Prostate gland (tissue), 2 donors: ENCODE data around the gene DMRTB1.

Source experiments
- POLR2AphosphoS5 ChIP-seq: sonication (generic); formaldehyde crosslinking; IDR thresholded peaks from one replicate; pipeline ENCODE4 v1.6.1; 2017; ENCODE audit warnings: antibody characterized with exemption
- TF ChIP-seq, protein P1 (sequence below), 4 experiments: fragments of 200-600 bp in 2 of 4; fragments of 450-650 bp in 2 of 4; sonication (generic) in 2 of 4; IDR thresholded peaks; 1 replicate in 3 of 4; 2 replicates in 1 of 4; pipeline ENCODE4 v1.5.1; 2016 to 2019; ENCODE audit warnings: antibody characterized with exemption in 4 of 4, mild to moderate bottlenecking in 2 of 4, moderate library complexity in 2 of 4

DNA sequence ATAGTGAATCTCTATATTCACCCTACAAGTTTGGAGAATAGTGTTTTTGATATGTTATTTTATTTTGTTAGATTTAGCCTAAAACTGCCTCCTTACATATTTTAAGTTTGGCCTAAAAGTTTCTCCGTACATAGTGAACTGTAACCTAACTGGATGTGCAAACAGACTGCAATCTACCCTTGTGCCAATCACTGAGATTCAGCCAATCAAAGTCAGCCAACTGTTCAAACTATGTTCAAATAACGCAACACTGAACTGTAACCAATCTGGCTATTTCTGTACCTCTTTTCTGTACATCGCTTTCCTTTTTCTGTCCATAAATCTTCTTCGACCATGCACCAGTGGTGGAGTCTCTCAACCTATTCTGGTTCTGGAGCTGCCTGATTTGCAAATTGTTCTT lies 11.8 kb upstream of the DMRTB1 start:
- no peak for TF ChIP-seq POLR2AphosphoS5
- TF ChIP-seq, protein P1, sequence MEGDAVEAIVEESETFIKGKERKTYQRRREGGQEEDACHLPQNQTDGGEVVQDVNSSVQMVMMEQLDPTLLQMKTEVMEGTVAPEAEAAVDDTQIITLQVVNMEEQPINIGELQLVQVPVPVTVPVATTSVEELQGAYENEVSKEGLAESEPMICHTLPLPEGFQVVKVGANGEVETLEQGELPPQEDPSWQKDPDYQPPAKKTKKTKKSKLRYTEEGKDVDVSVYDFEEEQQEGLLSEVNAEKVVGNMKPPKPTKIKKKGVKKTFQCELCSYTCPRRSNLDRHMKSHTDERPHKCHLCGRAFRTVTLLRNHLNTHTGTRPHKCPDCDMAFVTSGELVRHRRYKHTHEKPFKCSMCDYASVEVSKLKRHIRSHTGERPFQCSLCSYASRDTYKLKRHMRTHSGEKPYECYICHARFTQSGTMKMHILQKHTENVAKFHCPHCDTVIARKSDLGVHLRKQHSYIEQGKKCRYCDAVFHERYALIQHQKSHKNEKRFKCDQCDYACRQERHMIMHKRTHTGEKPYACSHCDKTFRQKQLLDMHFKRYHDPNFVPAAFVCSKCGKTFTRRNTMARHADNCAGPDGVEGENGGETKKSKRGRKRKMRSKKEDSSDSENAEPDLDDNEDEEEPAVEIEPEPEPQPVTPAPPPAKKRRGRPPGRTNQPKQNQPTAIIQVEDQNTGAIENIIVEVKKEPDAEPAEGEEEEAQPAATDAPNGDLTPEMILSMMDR (IDR thresholded peaks at IDR 0.05) = no peak
